M059J (cell line): ENCODE data around the gene DDX5. TPM values are rescaled to one million over a fixed set of nuclear protein-coding genes. Genes with fewer than 3 reads are reported as not detected.
A peak's percentile ranks its signal among the peaks of the same experiment; 100 is the strongest.

Experiments
- DNase-seq: peaks from one replicate; pipeline ENCODE4 v3.0.0-alpha.2; 2012; ENCODE audit warnings: low read depth
- total RNA-seq: library from RNA; depleted of rRNA; stranded (reverse); fragments of >200 nt; shearing (Covaris generic); gene quantifications from 2 replicates; pipeline ENCODE4 v1.2.3, GENCODE V29; 2014; rRNA removed

DDX5 gene
- total RNA-seq: 245 and 267 TPM in 2 replicates

DNA sequence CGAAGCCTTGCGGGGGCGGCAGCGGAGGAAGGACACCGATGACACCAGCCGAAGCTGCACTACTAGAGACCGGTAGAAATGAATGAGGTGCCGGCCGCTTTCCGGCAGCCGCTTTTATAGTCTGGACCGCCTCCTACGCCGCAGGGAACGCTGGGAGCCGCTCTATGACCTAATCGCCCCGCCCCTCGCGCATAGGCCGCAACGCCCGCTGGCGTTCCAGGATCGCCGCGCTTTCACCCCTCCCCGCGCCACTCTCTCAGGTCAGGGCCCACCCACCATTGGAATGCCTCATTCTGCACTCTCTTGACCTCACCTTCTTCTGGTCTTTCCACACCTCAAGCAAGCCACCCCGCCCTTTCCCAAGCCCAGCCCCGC is at the start of gene DDX5:
Gene DDX5, minus strand, starts transcription at position 89 of the 375 bp plus-strand sequence. CDS start 170 bp downstream, outside the sequence.
- peak; percentile 96 for DNase-seq

DNA sequence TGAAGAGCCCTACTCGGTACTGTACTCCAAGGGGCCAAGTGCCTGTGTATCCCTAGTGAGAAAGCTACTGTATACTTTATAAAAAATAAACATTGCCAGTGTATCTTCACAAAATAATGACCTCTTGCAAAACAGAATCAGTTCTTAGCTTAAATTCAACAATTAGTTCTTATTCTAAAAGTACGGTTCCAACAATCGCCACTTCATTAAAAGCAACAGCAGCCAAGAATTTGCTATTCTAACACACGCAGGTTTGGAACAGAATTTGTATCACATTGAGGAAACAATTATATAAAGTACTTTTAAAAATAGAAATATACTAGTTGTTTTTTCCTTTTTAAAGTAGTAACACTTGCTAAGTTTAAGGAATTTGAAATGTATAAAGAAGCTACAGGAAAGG is 49.2 kb upstream of the DDX5 start:
- no peak for DNase-seq

DNA sequence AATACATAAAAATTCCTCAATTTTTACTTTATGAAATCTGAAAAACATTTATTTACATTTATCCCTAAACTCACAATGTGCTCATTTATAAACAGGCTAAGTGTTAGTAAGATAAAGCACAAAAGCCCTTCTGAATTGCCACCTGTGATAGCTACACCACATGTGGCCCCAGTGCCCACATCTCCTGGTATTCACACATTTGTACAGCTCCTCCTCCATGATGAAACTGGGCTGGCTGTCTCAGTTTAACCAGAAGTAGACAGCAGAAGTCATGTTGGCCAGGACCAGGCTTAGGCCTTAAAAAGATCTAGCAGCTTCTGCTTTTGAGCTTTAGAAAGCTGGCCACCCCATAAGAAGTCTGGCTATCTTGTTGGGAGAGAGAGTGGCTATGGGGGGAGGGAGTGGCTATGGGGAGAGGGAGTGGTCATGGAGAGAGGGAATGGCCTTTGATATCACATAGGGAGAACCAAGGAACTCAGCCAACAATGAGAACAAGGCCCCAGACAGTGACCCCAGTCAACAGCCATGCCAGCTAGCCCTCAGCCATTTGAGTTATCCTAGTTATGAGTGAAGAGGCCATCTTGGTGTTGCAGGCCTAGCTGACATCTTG is 48.0 kb upstream of the DDX5 start:
- DNase-seq: no peak

- no peak for DNase-seq
Observed at GRCh38 chr17:64551461-64551860, 45.4 kb upstream of the DDX5 start.

DNA sequence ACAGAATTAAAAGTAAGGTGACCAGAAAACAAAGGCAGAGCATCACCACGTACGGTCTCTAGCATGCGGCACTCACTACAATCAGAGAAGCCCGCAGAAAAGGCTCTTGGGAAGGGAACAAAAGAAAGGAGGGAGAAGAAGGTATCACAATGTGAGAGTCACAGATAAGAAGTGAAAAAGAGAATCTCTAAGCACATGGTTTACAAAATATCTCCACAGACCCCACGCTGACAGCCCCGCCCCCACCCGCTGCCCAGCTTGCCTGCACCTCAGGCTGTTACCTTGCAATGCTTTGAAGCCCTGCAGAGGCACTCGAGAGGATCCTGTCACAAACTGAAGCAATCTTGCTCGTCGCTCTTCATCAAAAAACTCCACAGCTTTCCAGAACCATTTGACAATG is 41.2 kb upstream of the DDX5 start:
- DNase-seq: no peak

DNA sequence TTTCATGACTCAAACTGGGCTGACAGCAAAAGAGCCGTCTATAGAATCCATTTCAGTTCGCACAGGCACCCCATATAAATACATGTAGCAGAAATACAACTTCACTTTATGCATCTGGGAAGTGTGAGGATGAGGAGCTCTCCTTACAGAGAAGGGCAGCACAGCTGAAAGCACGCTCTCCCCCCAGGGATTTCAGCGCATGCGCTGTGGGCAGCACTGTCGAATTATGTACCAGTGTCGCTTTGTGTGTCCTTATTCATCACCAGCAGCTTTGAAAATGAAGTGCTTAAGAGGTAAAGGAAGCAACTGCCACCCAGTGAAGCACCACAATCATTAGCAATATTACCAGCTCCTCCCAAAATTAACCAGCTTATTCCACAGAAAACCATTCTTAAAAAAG is 40.6 kb upstream of the DDX5 start:
- no peak for DNase-seq

- no peak for DNase-seq
Observed at GRCh38 chr17:64544742-64545141, 38.7 kb upstream of the DDX5 start.

- no peak for DNase-seq
Observed at GRCh38 chr17:64540118-64540776, 34.2 kb upstream of the DDX5 start.

DNA sequence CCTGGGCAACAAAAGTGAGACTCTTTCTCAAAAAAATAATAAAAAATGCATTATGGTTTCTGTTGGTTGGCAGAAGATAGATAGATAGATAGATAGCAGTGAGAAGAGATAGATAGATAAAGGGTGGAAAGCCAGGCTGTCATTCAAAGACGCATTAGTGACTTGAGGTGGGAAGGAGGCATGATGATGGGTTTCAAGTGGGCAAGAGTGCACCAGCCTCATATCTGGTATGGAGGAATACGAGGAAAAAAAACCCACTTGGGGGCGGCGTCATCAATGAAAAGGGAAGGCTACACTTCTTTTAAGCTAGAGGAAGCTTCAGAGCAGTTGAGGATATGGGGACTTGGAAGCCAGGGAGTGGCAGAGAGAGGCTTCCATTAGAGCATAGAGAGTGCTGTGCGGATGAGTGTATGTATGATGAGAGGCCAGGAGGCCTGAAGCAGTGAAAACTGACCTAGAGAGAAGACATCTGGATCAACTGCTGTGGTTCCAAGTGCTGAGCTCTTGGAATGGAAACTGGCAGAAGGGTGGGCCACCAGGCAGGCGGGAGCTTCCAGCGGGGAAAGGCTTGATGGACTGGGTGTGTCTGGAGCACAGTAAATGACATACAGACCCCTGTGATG is 32.5 kb upstream of the DDX5 start:
- no peak for DNase-seq

DNA sequence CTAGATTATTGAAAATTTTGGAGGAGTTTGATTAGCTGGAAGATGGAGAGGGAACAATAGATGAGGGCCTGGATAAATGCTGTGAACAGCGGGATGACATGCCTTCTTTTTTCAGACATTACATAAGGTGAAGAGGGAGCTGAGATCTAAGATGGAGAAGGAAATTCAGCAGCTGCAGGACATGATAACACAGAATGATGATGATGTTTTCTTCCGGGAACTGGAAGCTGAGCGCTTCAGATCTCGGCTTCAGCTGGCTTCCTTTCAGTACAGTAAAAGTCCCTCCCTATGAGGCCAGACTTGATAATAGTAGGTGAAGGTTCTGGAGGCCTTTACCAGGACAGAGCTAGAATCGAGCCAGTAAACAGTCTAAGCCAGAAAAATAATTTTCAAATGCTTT is 31.4 kb upstream of the DDX5 start:
- no peak for DNase-seq

DNA sequence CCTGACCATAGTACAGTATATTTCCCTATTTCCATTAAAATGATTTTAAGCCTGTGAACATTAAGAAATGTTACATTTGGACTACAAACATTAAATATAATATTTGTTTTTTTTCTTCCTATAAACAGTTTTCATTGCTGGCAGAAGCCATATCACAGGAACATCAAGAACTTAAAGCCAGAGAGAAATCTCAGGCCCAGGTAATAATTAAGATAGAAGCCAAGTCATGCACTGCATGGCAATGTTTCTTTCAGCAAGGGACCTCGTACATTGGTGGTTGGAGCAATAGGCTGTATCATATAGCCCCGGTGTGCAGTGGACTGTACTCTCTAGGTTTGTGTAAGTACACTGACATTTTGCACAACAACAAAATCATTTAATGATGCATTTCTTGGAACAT is 30.8 kb upstream of the DDX5 start:
- no peak for DNase-seq

GRCh38 chr17:64535357-64535756 is 29.3 kb upstream of the DDX5 start:
- no peak for DNase-seq

GRCh38 chr17:64534187-64534586 is 28.1 kb upstream of the DDX5 start:
- peak; percentile 24 for DNase-seq

- DNase-seq: no peak
Observed at GRCh38 chr17:64533784-64534183, 27.7 kb upstream of the DDX5 start.

- DNase-seq: no peak
Observed at GRCh38 chr17:64532409-64532808, 26.3 kb upstream of the DDX5 start.

DNA sequence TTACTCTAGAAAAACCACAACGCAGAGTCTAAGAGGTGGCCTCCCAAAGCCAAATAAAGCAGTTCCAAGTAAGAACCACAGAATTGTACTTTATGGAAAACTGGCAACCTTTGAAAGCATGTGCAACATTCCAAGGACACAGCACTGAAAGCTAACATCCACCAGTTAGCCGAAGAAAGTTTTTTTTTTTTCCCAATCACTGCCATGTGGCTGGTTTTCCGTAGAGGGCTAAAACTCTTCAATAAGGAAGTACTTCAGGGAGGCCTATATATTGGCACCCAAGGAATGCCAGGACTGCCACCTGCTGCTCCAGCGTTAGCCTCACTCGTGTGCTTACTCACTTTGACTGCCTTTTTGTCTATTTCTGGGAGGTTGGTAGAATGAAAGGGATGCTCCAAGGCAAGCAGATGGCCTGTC is 25.9 kb upstream of the DDX5 start:
- no peak for DNase-seq

- DNase-seq: no peak
Observed at GRCh38 chr17:64529221-64529620, 23.1 kb upstream of the DDX5 start.

- DNase-seq: no peak
Observed at GRCh38 chr17:64527914-64528313, 21.8 kb upstream of the DDX5 start.

DNA sequence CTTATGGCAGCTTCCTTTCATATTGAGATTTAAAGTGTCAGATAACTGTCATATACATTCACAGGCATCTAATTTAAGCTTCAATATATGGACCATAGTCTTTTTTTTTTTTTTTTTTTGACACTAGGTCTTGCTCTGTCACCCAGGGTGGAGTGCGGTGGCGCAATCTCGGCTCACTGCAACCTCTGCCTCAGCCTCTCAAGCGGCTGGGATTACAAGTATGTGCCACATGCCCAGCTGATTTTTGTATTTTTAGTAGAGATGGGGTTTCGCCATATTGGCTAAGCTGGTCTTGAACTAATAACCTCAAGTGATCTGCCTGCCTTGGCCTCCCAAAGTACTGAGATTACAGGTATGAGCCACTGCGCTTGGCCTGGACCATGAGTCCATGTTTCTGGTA is 14.3 kb upstream of the DDX5 start:
- no peak for DNase-seq

- no peak for DNase-seq
Observed at GRCh38 chr17:64519601-64520000, 13.5 kb upstream of the DDX5 start.

DNA sequence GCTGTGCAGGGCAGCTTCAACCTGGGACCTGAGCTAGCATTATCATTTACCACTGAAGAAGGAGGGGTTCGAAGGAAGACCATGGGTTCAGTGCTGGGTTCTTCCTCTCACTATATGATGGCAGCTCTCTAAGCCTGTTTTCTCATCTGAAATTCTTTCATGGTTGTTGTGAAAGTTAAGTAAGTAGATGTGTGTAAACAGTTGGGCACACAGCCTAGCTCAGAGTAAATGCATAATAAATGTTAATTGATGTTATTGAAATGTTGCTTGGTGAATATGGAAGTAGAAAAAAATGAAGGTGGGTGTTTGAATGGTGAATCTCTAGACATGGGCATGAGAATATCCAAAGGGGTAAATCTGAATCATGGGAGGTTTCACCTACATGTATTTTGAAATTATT is 9.7 kb upstream of the DDX5 start:
- DNase-seq: no peak

DNA sequence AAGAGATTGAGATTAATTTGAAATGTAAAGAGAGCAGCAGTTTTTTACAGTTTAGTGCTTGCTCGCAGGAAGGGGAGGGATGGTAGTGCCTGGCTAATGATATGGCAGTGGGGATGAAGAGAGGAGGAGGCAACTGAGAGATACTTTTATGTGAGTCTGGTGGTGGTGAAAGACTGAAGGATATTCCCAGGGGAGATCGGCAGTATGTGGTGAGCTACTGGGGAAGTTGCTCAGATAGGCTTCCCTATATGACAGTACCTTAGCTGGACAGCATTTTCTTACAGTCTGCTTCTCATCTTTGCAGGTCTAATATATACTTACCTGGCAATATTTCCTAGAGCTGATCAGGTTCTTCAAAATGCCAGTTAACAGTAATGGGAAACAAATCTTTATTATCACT is 9.3 kb upstream of the DDX5 start:
- DNase-seq: no peak

DNA sequence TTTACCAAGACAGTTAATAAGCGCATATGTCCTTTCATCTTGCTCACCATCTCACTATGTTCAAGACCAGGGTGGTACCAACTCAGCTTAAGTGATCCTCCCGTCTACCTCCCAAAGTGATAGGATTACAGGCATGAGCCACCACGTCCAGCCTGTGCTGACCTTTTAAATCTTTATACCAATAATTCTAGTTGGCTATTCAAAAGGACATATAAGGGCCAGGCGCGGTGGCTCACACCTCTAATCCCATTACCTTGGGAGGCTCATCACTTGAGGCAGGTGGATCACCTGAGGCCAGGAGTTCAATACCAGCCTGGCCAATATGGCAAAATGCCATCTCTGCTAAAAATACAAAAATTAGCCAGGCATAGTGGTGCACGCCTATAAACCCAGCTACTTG is 3.1 kb upstream of the DDX5 start:
- no peak for DNase-seq
